Measurements from ENCODE around the gene NXPH3. TPM values are rescaled to one million over a fixed set of nuclear protein-coding genes. Genes with fewer than 3 reads are reported as not detected.
A peak's percentile ranks its signal among the peaks of the same experiment; 100 is the strongest.

The NXPH3 gene
- total RNA-seq, 4 donors from 2014 or later: 24.4 to 26.4 (median 25.0) TPM

- 63 to 100% methylated on average over 3 of the region's 6 CpGs for WGBS, 2 donors (ENCODE audit: low coverage in 1 of 2)
- peaks cover 0 to 47% (median 3%) of the 10 kb centered on the region in 3 donors for H3K4me1 ChIP-seq
- H3K9me3 ChIP-seq: no peaks in the 10 kb centered on the region
- H3K36me3 ChIP-seq: peaks cover 0 to 96% of the 10 kb centered on the region in 2 donors
- TF ChIP-seq POLR2AphosphoS5 (IDR thresholded peaks at IDR 0.05): no peak
- no peak for TF ChIP-seq EP300 (IDR thresholded peaks at IDR 0.05)
- TF ChIP-seq, protein P1, sequence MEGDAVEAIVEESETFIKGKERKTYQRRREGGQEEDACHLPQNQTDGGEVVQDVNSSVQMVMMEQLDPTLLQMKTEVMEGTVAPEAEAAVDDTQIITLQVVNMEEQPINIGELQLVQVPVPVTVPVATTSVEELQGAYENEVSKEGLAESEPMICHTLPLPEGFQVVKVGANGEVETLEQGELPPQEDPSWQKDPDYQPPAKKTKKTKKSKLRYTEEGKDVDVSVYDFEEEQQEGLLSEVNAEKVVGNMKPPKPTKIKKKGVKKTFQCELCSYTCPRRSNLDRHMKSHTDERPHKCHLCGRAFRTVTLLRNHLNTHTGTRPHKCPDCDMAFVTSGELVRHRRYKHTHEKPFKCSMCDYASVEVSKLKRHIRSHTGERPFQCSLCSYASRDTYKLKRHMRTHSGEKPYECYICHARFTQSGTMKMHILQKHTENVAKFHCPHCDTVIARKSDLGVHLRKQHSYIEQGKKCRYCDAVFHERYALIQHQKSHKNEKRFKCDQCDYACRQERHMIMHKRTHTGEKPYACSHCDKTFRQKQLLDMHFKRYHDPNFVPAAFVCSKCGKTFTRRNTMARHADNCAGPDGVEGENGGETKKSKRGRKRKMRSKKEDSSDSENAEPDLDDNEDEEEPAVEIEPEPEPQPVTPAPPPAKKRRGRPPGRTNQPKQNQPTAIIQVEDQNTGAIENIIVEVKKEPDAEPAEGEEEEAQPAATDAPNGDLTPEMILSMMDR (IDR thresholded peaks at IDR 0.05): no peak
- TF ChIP-seq POLR2A (IDR thresholded peaks at IDR 0.05): no peak
- no peaks in the 10 kb centered on the region for H3K27me3 ChIP-seq
- no peak overlapping the region for H3K4me3 ChIP-seq
- peak overlapping the region in 1 of 4 donors; percentile 62 for H3K27ac ChIP-seq
- no peak for ATAC-seq
Measured at GRCh38 chr17:49596613-49597244, 21.1 kb downstream of the NXPH3 start.

DNA sequence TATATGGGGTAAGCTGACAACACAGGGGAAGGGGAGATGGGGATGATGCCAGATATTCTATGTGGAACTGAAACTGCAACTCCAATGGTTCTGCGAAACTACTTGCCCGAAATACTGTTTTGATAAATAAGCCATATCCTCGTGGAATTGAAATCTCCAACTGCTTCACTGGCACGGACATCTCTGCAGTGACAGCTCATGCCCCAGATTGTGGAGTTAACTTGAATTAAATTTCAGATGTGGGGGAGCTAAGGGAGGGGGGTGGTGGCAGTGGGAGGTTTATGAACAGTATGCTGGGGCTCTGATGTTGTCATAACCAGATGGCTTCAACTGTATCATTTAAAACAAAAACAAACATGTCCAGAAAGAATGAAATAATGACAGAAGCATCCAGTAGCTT is 21.8 kb downstream of the NXPH3 start:
- peaks cover 0 to 100% of the 10 kb centered on the region in 2 donors for H3K36me3 ChIP-seq
- 79 to 84% methylated on average over 4 of the region's 4 CpGs for WGBS, 2 donors (ENCODE audit: low coverage in 1 of 2)

DNA sequence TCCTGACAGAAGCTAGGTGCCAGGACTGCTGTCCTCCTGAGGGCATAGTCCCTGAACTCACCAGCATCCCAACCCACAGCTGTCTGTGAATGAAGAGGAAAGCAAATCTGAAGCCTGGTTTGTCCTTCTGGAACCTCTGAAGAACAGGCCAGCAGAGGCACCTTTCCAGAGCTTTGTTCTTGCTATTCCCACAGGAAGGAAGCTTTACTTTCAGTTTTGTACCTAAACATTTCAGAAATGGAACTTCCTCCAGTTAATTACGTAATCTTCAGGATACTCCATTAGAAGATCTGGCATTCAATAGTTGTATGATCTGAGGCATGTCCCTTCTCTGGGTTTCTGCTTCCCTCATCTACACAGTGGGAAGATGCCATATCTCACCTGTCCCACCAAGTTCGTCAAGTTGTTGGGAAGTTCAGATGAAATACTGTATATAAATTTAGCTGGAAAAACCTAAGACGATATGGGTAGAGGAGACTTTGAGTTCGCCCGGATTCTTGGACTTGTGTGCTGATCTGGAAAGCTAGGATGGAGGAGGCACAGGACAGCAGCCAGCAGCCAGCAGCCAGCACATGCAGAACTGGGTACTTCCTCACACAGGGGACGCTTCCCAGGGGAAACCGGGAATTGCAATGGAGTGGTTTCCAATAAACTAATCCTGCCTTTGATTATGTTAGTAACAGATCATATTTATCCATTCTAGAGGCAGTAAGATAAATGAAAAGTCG is 22.4 kb downstream of the NXPH3 start:
- WGBS, 2 donors (ENCODE audit: low coverage in 1 of 2): 59 to 60% methylated on average over 4 to 8 of the region's 8 CpGs
- peak overlapping the region; percentile 11 to 62 (median 32) for H3K27ac ChIP-seq
- H3K9me3 ChIP-seq: no peaks in the 10 kb centered on the region
- no peak overlapping the region for H3K4me3 ChIP-seq
- TF ChIP-seq POLR2AphosphoS5 (IDR thresholded peaks at IDR 0.05): no peak
- TF ChIP-seq, protein P1 (IDR thresholded peaks at IDR 0.05): peak in 1 of 4 experiments; percentile 7
- H3K27me3 ChIP-seq: no peaks in the 10 kb centered on the region
- peaks cover 0 to 100% of the 10 kb centered on the region in 2 donors for H3K36me3 ChIP-seq
- peak; percentile 53 for ATAC-seq
- peaks cover 12 to 60% (median 12%) of the 10 kb centered on the region in 3 donors for H3K4me1 ChIP-seq

More for the DNA sequence above, 21.8 kb downstream of the NXPH3 start:
- TF ChIP-seq, protein P1 (IDR thresholded peaks at IDR 0.05): no peak
- no peak for TF ChIP-seq POLR2A (IDR thresholded peaks at IDR 0.05)
- TF ChIP-seq EP300 (IDR thresholded peaks at IDR 0.05): no peak
- TF ChIP-seq POLR2AphosphoS5 (IDR thresholded peaks at IDR 0.05): no peak
- Histone ChIP-seq H3K4me1 (peaks cover 6 to 54% (median 7%) of the 10 kb centered on the region in 3 donors), H3K4me3 (no peak overlapping the region), H3K27ac (peak overlapping the region; percentile 11 to 62 (median 32)), H3K27me3 (no peaks in the 10 kb centered on the region), H3K9me3 (no peaks in the 10 kb centered on the region)
- ATAC-seq: no peak

DNA sequence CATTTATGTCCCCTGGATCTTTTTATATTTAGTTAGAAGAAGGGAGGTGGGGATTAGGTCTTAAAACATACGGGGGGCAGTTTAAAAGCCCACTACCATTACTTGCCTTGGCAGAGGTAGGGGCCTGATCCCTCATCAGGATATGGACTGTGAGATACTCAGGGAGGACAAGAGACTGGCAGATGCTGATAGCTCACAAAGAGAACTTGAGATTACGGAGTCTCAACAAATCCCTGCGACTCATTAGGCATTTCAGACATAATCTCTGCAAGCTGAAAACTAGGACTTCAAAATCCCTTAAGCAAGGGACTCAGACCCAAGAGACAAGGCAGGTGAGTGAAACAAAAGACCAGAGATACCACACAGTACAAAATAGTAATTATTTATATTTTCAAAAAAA is 23.2 kb downstream of the NXPH3 start:
- peaks cover 17 to 68% (median 18%) of the 10 kb centered on the region in 3 donors for H3K4me1 ChIP-seq
- WGBS, 2 donors (ENCODE audit: low coverage in 1 of 2): 92 to 100% methylated on average over 1 to 3 of the region's 3 CpGs
- H3K9me3 ChIP-seq: no peaks in the 10 kb centered on the region
- H3K36me3 ChIP-seq: peaks cover 2 to 100% of the 10 kb centered on the region in 2 donors
- no peak overlapping the region for H3K4me3 ChIP-seq
- no peaks in the 10 kb centered on the region for H3K27me3 ChIP-seq
- peak overlapping the region in 2 of 4 donors; percentile 43 to 62 for H3K27ac ChIP-seq
- no peak for TF ChIP-seq EP300 (IDR thresholded peaks at IDR 0.05)
- TF ChIP-seq POLR2A (IDR thresholded peaks at IDR 0.05): no peak
- TF ChIP-seq POLR2AphosphoS5 (IDR thresholded peaks at IDR 0.05): no peak
- TF ChIP-seq, protein P1 (IDR thresholded peaks at IDR 0.05): no peak
- no peak for ATAC-seq
